Gastroesophageal sphincter (tissue), 4 donors: ENCODE measurements around the gene MYO9B. TPM values are rescaled to one million over a fixed set of nuclear protein-coding genes. Genes with fewer than 3 reads are reported as not detected.

Experiments
- ATAC-seq: fragments of 150-250 bp; one replicate; pipeline ENCODE4 v1.9.1; 2016; ENCODE audit warnings: mild to moderate bottlenecking, moderate library complexity
- H3K27ac ChIP-seq, 4 donors: fragments of 200-600 bp; sonication (generic) in 3 of 4; 1 replicate in 3 of 4; 2 replicates in 1 of 4; pipeline ENCODE4 v1.5.1; 2016 to 2019
- H3K27me3 ChIP-seq: fragments of 200-600 bp; sonication (generic); one replicate; pipeline ENCODE4 v1.5.1; 2019
- H3K36me3 ChIP-seq, 2 donors: fragments of 200-600 bp; sonication (generic); one replicate each; pipeline ENCODE4 v1.5.1; 2019; ENCODE audit warnings: control low read depth in 1 of 2
- H3K4me1 ChIP-seq, 3 donors: fragments of 200-600 bp; sonication (generic); 1 replicate in 2 of 3; 2 replicates in 1 of 3; pipeline ENCODE4 v1.5.1; 2016 to 2019; ENCODE audit warnings: control low read depth in 2 of 3
- H3K4me3 ChIP-seq, 2 donors: fragments of 200-600 bp; sonication (generic); one replicate each; pipeline ENCODE4 v1.5.1; 2019; ENCODE audit warnings: mild to moderate bottlenecking in 1 of 2, moderate library complexity in 1 of 2
- H3K9me3 ChIP-seq, 3 donors: fragments of 200-600 bp; sonication (generic); one replicate each; pipeline ENCODE4 v1.5.1; 2017 to 2019; ENCODE audit warnings: control low read depth in 2 of 3
- EP300 ChIP-seq: sonication (generic); formaldehyde crosslinking; IDR thresholded peaks from one replicate; pipeline ENCODE4 v1.6.1; 2017; ENCODE audit warnings: antibody characterized with exemption, mild to moderate bottlenecking
- POLR2A ChIP-seq, 2 donors: fragments of 450-650 bp; IDR thresholded peaks; one replicate each; pipeline ENCODE4 v1.6.1; 2017; ENCODE audit warnings: antibody characterized with exemption in 2 of 2, mild to moderate bottlenecking in 2 of 2, moderate library complexity in 1 of 2
- POLR2AphosphoS5 ChIP-seq: sonication (generic); formaldehyde crosslinking; IDR thresholded peaks from one replicate; pipeline ENCODE4 v1.6.1; 2017; ENCODE audit warnings: antibody characterized with exemption
- WGBS, 2 donors: methylation state at CpG; one replicate each; pipeline ENCODE4 v1.1.5; 2018; ENCODE audit warnings: low coverage in 1 of 2; 5-methylcytosine and 5-hydroxymethylcytosine counted together
- total RNA-seq, 4 donors: library from RNA; depleted of rRNA; stranded (reverse); fragments of >200 nt; gene quantifications; one replicate each; pipeline ENCODE4 v1.1.0, GENCODE V29; 2016
- TF ChIP-seq, protein P1 (sequence below), 4 experiments: fragments of 200-600 bp in 2 of 4; fragments of 450-650 bp in 2 of 4; sonication (generic) in 1 of 4; IDR thresholded peaks; one replicate each; pipeline ENCODE4 v1.5.1; 2017 to 2019; ENCODE audit warnings: antibody characterized with exemption in 4 of 4, mild to moderate bottlenecking in 2 of 4, moderate library complexity in 2 of 4

MYO9B gene
- total RNA-seq, 4 donors from 2014 or later, result 38.1 to 77.7 (median 66.2) TPM

DNA sequence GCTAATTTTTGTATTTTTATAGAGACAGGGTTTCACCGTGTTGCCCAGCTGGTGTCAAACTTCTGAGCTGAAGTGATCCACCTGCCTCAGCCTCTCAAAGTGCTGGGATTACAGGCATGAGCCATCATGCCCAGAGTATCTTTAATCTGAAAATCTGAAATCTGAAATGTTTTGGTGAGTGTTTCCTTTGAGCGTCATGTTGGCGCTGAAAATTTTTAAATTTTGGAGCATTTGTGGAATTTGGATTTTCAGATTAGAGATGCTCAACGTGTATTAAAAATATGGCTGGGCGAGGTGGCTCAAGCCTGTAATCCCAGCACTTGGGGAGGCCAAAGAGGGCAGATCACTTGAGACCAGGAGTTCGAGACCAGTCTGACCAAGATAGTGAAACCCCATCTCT lies 43.8 kb upstream of the MYO9B start:
- Histone ChIP-seq H3K27me3 (peaks cover 67% of the 10 kb centered on the region), H3K27ac (no peak overlapping the region), H3K4me3 (no peak overlapping the region), H3K9me3 (no peaks in the 10 kb centered on the region), H3K4me1 (peaks cover 0 to 6% (median 0%) of the 10 kb centered on the region in 3 donors), H3K36me3 (no peaks in the 10 kb centered on the region)
- 76 to 97% methylated on average over 5 to 6 of the region's 6 CpGs for WGBS, 2 donors
- no peak for ATAC-seq
- TF ChIP-seq, protein P1, sequence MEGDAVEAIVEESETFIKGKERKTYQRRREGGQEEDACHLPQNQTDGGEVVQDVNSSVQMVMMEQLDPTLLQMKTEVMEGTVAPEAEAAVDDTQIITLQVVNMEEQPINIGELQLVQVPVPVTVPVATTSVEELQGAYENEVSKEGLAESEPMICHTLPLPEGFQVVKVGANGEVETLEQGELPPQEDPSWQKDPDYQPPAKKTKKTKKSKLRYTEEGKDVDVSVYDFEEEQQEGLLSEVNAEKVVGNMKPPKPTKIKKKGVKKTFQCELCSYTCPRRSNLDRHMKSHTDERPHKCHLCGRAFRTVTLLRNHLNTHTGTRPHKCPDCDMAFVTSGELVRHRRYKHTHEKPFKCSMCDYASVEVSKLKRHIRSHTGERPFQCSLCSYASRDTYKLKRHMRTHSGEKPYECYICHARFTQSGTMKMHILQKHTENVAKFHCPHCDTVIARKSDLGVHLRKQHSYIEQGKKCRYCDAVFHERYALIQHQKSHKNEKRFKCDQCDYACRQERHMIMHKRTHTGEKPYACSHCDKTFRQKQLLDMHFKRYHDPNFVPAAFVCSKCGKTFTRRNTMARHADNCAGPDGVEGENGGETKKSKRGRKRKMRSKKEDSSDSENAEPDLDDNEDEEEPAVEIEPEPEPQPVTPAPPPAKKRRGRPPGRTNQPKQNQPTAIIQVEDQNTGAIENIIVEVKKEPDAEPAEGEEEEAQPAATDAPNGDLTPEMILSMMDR (IDR thresholded peaks at IDR 0.05), result no peak
- TF ChIP-seq POLR2AphosphoS5, result no peak
- TF ChIP-seq EP300, result no peak
- no peak for TF ChIP-seq POLR2A (IDR thresholded peaks at IDR 0.05)

DNA sequence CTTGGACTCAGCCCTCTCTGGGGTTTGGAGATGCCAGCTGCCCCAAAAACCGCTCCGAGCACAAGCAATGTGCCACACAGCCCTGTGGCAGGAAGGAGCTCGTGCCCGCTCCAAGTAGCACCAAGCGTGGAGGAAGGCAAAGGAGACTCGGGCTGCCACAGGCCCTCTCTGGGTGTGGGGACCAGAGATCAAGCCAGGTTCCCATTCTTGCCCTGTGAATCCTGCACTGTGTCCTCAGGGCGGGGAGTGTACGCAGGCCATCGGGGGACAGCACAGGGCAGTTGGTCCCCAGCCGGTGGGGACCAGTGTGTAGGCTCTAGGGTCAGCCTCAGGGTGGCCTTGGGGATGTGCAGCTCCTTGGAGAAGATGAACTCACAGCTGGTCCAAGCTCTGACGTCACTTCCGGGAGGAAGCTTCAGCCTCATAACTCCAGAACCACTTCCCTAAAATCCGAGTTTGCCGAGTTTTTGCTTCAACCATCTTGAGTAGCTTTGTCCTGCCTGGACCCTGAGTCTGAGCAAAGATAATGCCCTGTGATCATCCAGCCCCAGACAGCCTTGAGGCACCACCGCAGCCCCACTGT lies 39.6 kb upstream of the MYO9B start:
- H3K9me3 ChIP-seq, result no peaks in the 10 kb centered on the region
- H3K4me1 ChIP-seq, result no peaks in the 10 kb centered on the region
- no peak for ATAC-seq
- no peak for TF ChIP-seq POLR2A (IDR thresholded peaks at IDR 0.05)
- TF ChIP-seq, protein P1 (IDR thresholded peaks at IDR 0.05), result no peak
- TF ChIP-seq POLR2AphosphoS5, result no peak
- no peak for TF ChIP-seq EP300
- WGBS, 2 donors, result 73 to 93% methylated on average over 3 to 9 of the region's 15 CpGs
- H3K4me3 ChIP-seq, result no peak overlapping the region
- H3K27ac ChIP-seq, result no peak overlapping the region
- no peaks in the 10 kb centered on the region for H3K36me3 ChIP-seq
- H3K27me3 ChIP-seq, result peaks cover 68% of the 10 kb centered on the region

DNA sequence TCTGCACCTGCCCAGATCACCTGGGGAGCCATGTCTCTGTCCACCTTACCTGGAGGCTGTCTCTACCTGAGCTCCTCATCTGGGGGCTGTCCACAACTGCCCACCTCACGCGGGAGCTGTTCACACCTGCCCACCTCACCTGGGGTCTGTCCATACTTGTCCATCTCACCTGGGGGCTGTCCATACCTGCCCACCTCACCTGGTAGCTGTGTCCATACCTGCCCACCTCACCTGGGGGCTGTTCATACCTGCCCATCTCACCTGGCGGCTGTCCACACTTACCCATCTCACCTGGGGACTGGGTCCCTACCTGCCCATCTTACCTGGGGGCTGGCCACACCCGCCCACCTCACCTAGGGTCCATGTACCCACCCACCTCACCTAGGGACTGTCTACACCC lies 38.9 kb upstream of the MYO9B start:
- H3K36me3 ChIP-seq, result no peaks in the 10 kb centered on the region
- H3K9me3 ChIP-seq, result no peaks in the 10 kb centered on the region
- peaks cover 0 to under 1% (median 0%) of the 10 kb centered on the region in 3 donors for H3K4me1 ChIP-seq
- no peak overlapping the region for H3K4me3 ChIP-seq
- no peak for TF ChIP-seq POLR2AphosphoS5
- TF ChIP-seq POLR2A (IDR thresholded peaks at IDR 0.05), result no peak
- TF ChIP-seq EP300, result no peak
- TF ChIP-seq, protein P1 (IDR thresholded peaks at IDR 0.05), result no peak
- peaks cover 66% of the 10 kb centered on the region for H3K27me3 ChIP-seq
- WGBS, 2 donors, result 80% methylated on average over 2 of the region's 4 CpGs; no CpG with 5 or more reads in 1 of the 2 donors
- H3K27ac ChIP-seq, result no peak overlapping the region
- no peak for ATAC-seq

DNA sequence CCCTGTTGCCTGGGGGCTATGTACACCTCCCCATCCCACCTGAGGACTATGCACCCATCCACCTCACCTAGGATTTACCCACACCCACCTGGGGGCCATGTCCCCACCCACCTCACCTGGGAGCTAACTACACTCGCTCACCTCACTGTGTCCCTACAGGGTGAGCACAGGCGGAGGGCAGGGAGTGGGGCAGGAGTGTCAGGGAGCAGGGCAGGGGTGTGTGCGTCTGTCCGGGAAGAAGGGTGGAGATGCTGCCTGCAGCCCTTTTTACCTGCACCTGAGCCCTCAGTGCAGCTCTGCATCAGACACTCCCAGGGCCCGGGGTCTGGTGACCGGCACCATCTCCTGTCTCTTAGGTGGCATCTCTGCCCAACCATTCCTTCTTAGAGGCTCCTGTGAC lies 38.4 kb upstream of the MYO9B start:
- Histone ChIP-seq H3K27ac (no peak overlapping the region), H3K4me3 (no peak overlapping the region), H3K27me3 (peaks cover 69% of the 10 kb centered on the region), H3K9me3 (no peaks in the 10 kb centered on the region), H3K4me1 (peaks cover 0 to 6% (median 0%) of the 10 kb centered on the region in 3 donors), H3K36me3 (no peaks in the 10 kb centered on the region)
- no peak for TF ChIP-seq EP300
- no peak for TF ChIP-seq POLR2AphosphoS5
- TF ChIP-seq, protein P1 (IDR thresholded peaks at IDR 0.05), result no peak
- TF ChIP-seq POLR2A (IDR thresholded peaks at IDR 0.05), result no peak
- ATAC-seq, result no peak
- no CpG with 5 or more reads among the region's 6 CpGs for WGBS, 2 donors

DNA sequence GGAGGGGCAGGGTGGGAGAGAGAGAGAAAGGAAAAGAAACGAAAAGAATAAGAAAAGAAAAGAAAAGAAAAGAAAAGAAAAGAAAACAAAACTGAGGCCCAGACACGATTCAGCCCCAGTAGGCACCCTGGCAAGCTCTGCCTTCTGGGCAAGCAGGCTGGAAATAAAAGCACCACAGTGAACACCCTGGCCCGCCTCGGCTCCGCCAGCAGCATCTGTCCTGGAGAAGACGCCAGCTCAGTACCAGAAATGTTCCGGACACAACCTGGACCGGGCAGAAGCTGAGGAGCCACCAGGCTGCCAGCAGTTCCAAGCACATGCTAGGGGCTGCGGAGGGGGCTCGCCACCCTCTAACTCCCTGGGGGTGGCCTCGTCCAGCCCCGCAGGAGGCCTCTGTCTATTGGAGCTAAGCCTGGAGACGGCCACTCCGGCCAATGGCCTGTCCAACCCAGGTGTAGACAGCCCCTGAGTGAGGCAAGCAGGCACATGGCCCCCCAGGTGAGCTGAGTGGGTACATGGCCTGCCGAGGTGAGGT lies 37.5 kb upstream of the MYO9B start:
- no peaks in the 10 kb centered on the region for H3K36me3 ChIP-seq
- no peak overlapping the region for H3K27ac ChIP-seq
- no peaks in the 10 kb centered on the region for H3K9me3 ChIP-seq
- no peak for TF ChIP-seq POLR2A (IDR thresholded peaks at IDR 0.05)
- no peak for TF ChIP-seq EP300
- TF ChIP-seq POLR2AphosphoS5, result no peak
- TF ChIP-seq, protein P1 (IDR thresholded peaks at IDR 0.05), result no peak
- H3K27me3 ChIP-seq, result peaks cover 76% of the 10 kb centered on the region
- WGBS, 2 donors, result 36 to 72% methylated on average over 5 to 6 of the region's 15 CpGs
- no peak for ATAC-seq
- peaks cover 0 to 10% (median 0%) of the 10 kb centered on the region in 3 donors for H3K4me1 ChIP-seq
- no peak overlapping the region for H3K4me3 ChIP-seq
